B cell (primary cell): Measurements from ENCODE around the gene GPR173. TPM values are rescaled to one million over a fixed set of nuclear protein-coding genes. Genes with fewer than 3 reads are reported as not detected.

Source experiments
- ATAC-seq: fragments of 200-7000 bp; cut with Tn5 transposase; one replicate; pipeline ENCODE4 v1.10.0; 2021; ENCODE audit warnings: low read depth, mild to moderate bottlenecking, moderate number of reproducible peaks, moderate library complexity
- CTCF ChIA-PET: fragments of 350-600 bp; sonication (Branson Sonifier 250); formaldehyde crosslinking; loops from one replicate; lab custom pipeline; 2021; ENCODE audit warnings: antibody characterized with exemption, inconsistent platforms; lab: Charles Lee
- POLR2A ChIA-PET: fragments of 350-600 bp; sonication (Branson Sonifier 250); formaldehyde crosslinking; loops from one replicate; lab custom pipeline; 2021; ENCODE audit warnings: antibody characterized with exemption; lab: Charles Lee
- DNase-seq: peaks from one replicate; pipeline ENCODE4 v3.0.0; 2013
- H2AFZ ChIP-seq: 2 replicates; pipeline ENCODE4 v1.6.1; 2012; ENCODE audit warnings: mild to moderate bottlenecking, low read depth, low read length; ENCODE audit not compliant: insufficient read depth, poor library complexity, severe bottlenecking
- H3K27ac ChIP-seq, 2 donors: 1 replicate in 1 of 2; 2 replicates in 1 of 2; pipeline ENCODE4 v1.5.1; 2012 to 2013; ENCODE audit warnings: low read length in 2 of 2, mild to moderate bottlenecking in 2 of 2, moderate library complexity in 1 of 2
- H3K27me3 ChIP-seq, 4 experiments: fragments of 200-600 bp in 1 of 4; sonication (generic) in 1 of 4; replicated peaks in 1 of 4; 1 replicate in 2 of 4; 2 replicates in 2 of 4; pipeline versions ENCODE4 v1.6.1 to v1.7.0; 2013 to 2016; ENCODE audit warnings: low read length in 3 of 4, mild to moderate bottlenecking in 2 of 4, mixed read lengths in 1 of 4, moderate library complexity in 1 of 4; ENCODE audit not compliant: insufficient read depth in 4 of 4, control insufficient read depth in 3 of 4; ENCODE audit errors: control extremely low read depth in 1 of 4
- H3K36me3 ChIP-seq, 2 experiments: replicated peaks in 1 of 2; 1 replicate in 1 of 2; 2 replicates in 1 of 2; pipeline versions ENCODE4 v1.6.1 to v1.7.1; 2013; ENCODE audit warnings: low read length in 1 of 2; ENCODE audit not compliant: insufficient read depth in 2 of 2, control insufficient read depth in 1 of 2; ENCODE audit errors: control extremely low read depth in 1 of 2, extremely low read depth in 1 of 2
- H3K4me1 ChIP-seq, 2 donors: fragments of 200-600 bp in 1 of 2; sonication (generic) in 1 of 2; 1 replicate in 1 of 2; 2 replicates in 1 of 2; pipeline versions ENCODE4 v1.5.1 to v1.6.1; 2013 to 2017; ENCODE audit warnings: low read length in 2 of 2; ENCODE audit not compliant: control insufficient read depth in 2 of 2, insufficient read depth in 2 of 2
- H3K4me2 ChIP-seq: replicated peaks from 2 replicates; pipeline ENCODE3; 2012; ENCODE audit warnings: mild to moderate bottlenecking, low read depth, low read length; ENCODE audit not compliant: poor library complexity, severe bottlenecking
- H3K4me3 ChIP-seq, 5 experiments: fragments of 200-600 bp in 1 of 5; sonication (generic) in 1 of 5; 1 replicate in 3 of 5; 2 replicates in 2 of 5; pipeline versions ENCODE4 v1.5.1 to v1.7.0; 2011 to 2016; ENCODE audit warnings: low read length in 4 of 5, mild to moderate bottlenecking in 4 of 5, low read depth in 2 of 5, control low read depth in 1 of 5, moderate library complexity in 1 of 5; ENCODE audit not compliant: insufficient read depth in 1 of 5; ENCODE audit errors: control extremely low read depth in 1 of 5, extremely low read depth in 1 of 5
- H3K79me2 ChIP-seq: fragments of 200-600 bp; sonication (generic); one replicate; pipeline ENCODE4 v1.6.0; 2016; ENCODE audit warnings: low read length; ENCODE audit not compliant: control insufficient read depth, insufficient read depth
- H3K9ac ChIP-seq: fragments of 200-600 bp; sonication (generic); 2 replicates; pipeline ENCODE4 v1.6.1; 2017; ENCODE audit warnings: mild to moderate bottlenecking, low read length, moderate library complexity
- H3K9me3 ChIP-seq, 3 donors: one replicate each; pipeline versions ENCODE4 v1.6.1 to v1.7.1; 2013; ENCODE audit warnings: low read length in 2 of 3; ENCODE audit not compliant: control insufficient read depth in 2 of 3, insufficient read depth in 1 of 3; ENCODE audit errors: control extremely low read depth in 1 of 3
- H4K20me1 ChIP-seq: 2 replicates; pipeline ENCODE4 v1.6.0; 2012; ENCODE audit warnings: mild to moderate bottlenecking, low read length; ENCODE audit not compliant: insufficient read depth, control insufficient read depth, poor library complexity, severe bottlenecking
- H3K27ac Mint-ChIP-seq: one replicate; pipeline ENCODE4 v1.8.0; 2021; ENCODE audit warnings: mixed read lengths
- H3K27me3 Mint-ChIP-seq: one replicate; pipeline ENCODE4 v1.8.0; 2021; ENCODE audit warnings: mixed read lengths
- H3K4me1 Mint-ChIP-seq: one replicate; pipeline ENCODE4 v1.8.0; 2021; ENCODE audit warnings: mixed read lengths
- H3K4me3 Mint-ChIP-seq: one replicate; pipeline ENCODE4 v1.8.0; 2021; ENCODE audit warnings: mixed read lengths
- H3K9me3 Mint-ChIP-seq: one replicate; pipeline ENCODE4 v1.8.0; 2022; ENCODE audit warnings: mixed read lengths; ENCODE audit not compliant: insufficient read depth
- EZH2 ChIP-seq: IDR thresholded peaks from 2 replicates; pipeline ENCODE4 v1.6.1; 2012; ENCODE audit warnings: borderline replicate concordance, low read depth, mild to moderate bottlenecking, moderate library complexity, low read length; ENCODE audit not compliant: insufficient read depth, poor library complexity, severe bottlenecking
- WGBS: methylation state at CpG from one replicate; pipeline ENCODE4 v1.1.5; 2013; ENCODE audit warnings: missing lambda C conversion rate; ENCODE audit not compliant: insufficient coverage; 5-methylcytosine and 5-hydroxymethylcytosine counted together
- intact Hi-C: fragments of 100-400 bp; cut with micrococcal nuclease; formaldehyde crosslinking; loops from one replicate; pipeline ENCODE4 v1.10.0; 2022
- polyA plus RNA-seq: library from polyadenylated mRNA; depleted of rRNA; stranded (reverse); fragments of >200 nt; gene quantifications from 2 replicates; pipeline ENCODE4 v1.2.3, GENCODE V29; 2012
- total RNA-seq, 2 donors: library from RNA; stranded (reverse); fragments of 120-200 nt in 1 of 2; gene quantifications; 1 replicate in 1 of 2; 2 replicates in 1 of 2; pipeline versions ENCODE4 v1.2.3 to v1.2.4, GENCODE V29; 2013 to 2022
- TF ChIP-seq, protein P1 (sequence below): fragments of 200-600 bp; IDR thresholded peaks from one replicate; pipeline ENCODE4 v1.8.0; 2022; ENCODE audit warnings: antibody characterized with exemption, mild to moderate bottlenecking

The GPR173 gene
- total and polyA plus RNA-seq, 2 donors (not counting 1 experiment from before 2014, with no cell fraction given), result 0.12 TPM; not detected in 1

GRCh38 chrX:53086464-53086863 lies 37.9 kb downstream of the GPR173 start:
- Histone ChIP-seq H3K9ac (no peak overlapping the region), H3K4me1 (peaks cover 9 to 20% of the 10 kb centered on the region in 2 donors), H3K36me3 (peaks cover 0 to 21% of the 10 kb centered on the region in 2 experiments), H3K4me2 (no peak overlapping the region), H3K4me3 (no peak overlapping the region), H2AFZ (no peak overlapping the region), H4K20me1 (peaks cover 11% of the 10 kb centered on the region), H3K9me3 (no peaks in the 10 kb centered on the region), H3K79me2 (peaks cover 13% of the 10 kb centered on the region), H3K27me3 (no peaks in the 10 kb centered on the region), H3K27ac (no peak overlapping the region)
- Mint-ChIP-seq H3K27me3 (no peaks in the 10 kb centered on the region), H3K4me3 (no peak overlapping the region), H3K27ac (no peak overlapping the region), H3K4me1 (peaks cover 41% of the 10 kb centered on the region), H3K9me3 (no peaks in the 10 kb centered on the region)
- 98% methylated on average over 6 of the region's 6 CpGs for WGBS
- ATAC-seq (no peak), DNase-seq (no peak)
- CTCF ChIA-PET, result interaction anchor here (1.5 to 5.8 kb wide), 2 partner anchors 15 to 197 kb away, joined by 4 to 39 read pairs; no protein-coding TSS in a partner anchor
- intact Hi-C loops, result no loop called here
- TF ChIP-seq, protein P1, sequence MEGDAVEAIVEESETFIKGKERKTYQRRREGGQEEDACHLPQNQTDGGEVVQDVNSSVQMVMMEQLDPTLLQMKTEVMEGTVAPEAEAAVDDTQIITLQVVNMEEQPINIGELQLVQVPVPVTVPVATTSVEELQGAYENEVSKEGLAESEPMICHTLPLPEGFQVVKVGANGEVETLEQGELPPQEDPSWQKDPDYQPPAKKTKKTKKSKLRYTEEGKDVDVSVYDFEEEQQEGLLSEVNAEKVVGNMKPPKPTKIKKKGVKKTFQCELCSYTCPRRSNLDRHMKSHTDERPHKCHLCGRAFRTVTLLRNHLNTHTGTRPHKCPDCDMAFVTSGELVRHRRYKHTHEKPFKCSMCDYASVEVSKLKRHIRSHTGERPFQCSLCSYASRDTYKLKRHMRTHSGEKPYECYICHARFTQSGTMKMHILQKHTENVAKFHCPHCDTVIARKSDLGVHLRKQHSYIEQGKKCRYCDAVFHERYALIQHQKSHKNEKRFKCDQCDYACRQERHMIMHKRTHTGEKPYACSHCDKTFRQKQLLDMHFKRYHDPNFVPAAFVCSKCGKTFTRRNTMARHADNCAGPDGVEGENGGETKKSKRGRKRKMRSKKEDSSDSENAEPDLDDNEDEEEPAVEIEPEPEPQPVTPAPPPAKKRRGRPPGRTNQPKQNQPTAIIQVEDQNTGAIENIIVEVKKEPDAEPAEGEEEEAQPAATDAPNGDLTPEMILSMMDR, result no peak
- no peak for TF ChIP-seq EZH2
- POLR2A ChIA-PET, result no interaction called here

- no peaks in the 10 kb centered on the region for H3K27me3 Mint-ChIP-seq
- CTCF ChIA-PET, result interaction anchor here (1.5 to 5.8 kb wide), 2 partner anchors 16 to 196 kb away, joined by 4 to 39 read pairs; no protein-coding TSS in a partner anchor
- Histone ChIP-seq H3K27ac (no peak overlapping the region), H3K9me3 (no peaks in the 10 kb centered on the region), H2AFZ (no peak overlapping the region), H4K20me1 (peaks cover 11% of the 10 kb centered on the region), H3K36me3 (peaks cover 0 to 21% of the 10 kb centered on the region in 2 experiments), H3K4me1 (peaks cover 9 to 20% of the 10 kb centered on the region in 2 donors), H3K4me3 (no peak overlapping the region), H3K9ac (no peak overlapping the region), H3K4me2 (no peak overlapping the region), H3K27me3 (no peaks in the 10 kb centered on the region), H3K79me2 (peaks cover 11% of the 10 kb centered on the region)
- no peaks in the 10 kb centered on the region for H3K9me3 Mint-ChIP-seq
- WGBS, result no CpG with 5 or more reads among the region's 3 CpGs
- peaks cover 41% of the 10 kb centered on the region for H3K4me1 Mint-ChIP-seq
- POLR2A ChIA-PET, result interaction anchor here (0.7 kb wide), 1 partner anchor 14 kb away, joined by 3 read pairs; no protein-coding TSS in a partner anchor
- H3K27ac Mint-ChIP-seq, result peak overlapping the region; percentile 71
- no peak for TF ChIP-seq EZH2
- TF ChIP-seq, protein P1, result no peak
- ATAC-seq (no peak), DNase-seq (no peak)
- intact Hi-C loops, result no loop called here
- H3K4me3 Mint-ChIP-seq, result peak overlapping the region; percentile 37
Measured at GRCh38 chrX:53087388-53087831, 38.8 kb downstream of the GPR173 start.
